Endothelial cell of umbilical vein (primary cell): ENCODE measurements around the gene URI1.

Experiments
- GATA2 ChIP-seq: IDR thresholded peaks from 2 replicates; pipeline ENCODE4 v1.7.0; 2011; ENCODE audit warnings: low read depth, mild to moderate bottlenecking, moderate library complexity, mixed read lengths, low read length; ENCODE audit not compliant: insufficient read length, insufficient read depth
- POLR2A ChIP-seq: IDR thresholded peaks from 2 replicates; pipeline ENCODE4 v1.6.1; 2012; ENCODE audit warnings: low read depth, mild to moderate bottlenecking, control low read depth, low read length
- TF ChIP-seq, protein P1 (sequence below): IDR thresholded peaks from 2 replicates; pipeline ENCODE4 v1.6.1; 2011; ENCODE audit not compliant: insufficient read depth, insufficient read length
- TF ChIP-seq, protein P2 (sequence below), 2 donors: IDR thresholded peaks; 1 replicate in 1 of 2; 2 replicates in 1 of 2; pipeline ENCODE4 v1.5.1; 2011; ENCODE audit warnings: low read length in 2 of 2, mild to moderate bottlenecking in 2 of 2, moderate library complexity in 2 of 2, control low read depth in 1 of 2, inconsistent platforms in 1 of 2, low read depth in 1 of 2; ENCODE audit not compliant: insufficient read depth in 1 of 2; ENCODE audit errors: extremely low read depth in 1 of 2

DNA sequence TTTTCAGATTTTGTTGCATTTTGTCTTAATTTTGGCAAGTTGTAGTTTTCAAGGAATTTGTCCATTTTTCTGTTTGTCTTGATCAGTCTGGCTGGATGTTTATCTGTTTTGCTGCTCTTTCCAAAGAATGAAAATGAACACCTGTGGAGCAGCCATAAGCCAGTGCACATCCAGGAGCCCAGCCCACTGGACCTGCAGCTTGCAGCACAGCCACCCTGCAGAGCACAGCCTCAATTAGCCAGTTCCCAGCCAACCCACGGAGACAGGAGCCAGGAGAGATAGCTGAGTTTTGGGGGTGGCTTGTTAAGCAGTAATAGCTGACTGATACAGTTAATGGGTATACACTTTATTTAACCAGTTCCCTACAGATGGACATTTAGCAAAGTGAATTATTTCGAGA lies 38.0 kb upstream of the URI1 start:
- TF ChIP-seq POLR2A (no peak), GATA2 (no peak)
- TF ChIP-seq, protein P1, sequence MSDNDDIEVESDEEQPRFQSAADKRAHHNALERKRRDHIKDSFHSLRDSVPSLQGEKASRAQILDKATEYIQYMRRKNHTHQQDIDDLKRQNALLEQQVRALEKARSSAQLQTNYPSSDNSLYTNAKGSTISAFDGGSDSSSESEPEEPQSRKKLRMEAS = no peak
- TF ChIP-seq, protein P2, sequence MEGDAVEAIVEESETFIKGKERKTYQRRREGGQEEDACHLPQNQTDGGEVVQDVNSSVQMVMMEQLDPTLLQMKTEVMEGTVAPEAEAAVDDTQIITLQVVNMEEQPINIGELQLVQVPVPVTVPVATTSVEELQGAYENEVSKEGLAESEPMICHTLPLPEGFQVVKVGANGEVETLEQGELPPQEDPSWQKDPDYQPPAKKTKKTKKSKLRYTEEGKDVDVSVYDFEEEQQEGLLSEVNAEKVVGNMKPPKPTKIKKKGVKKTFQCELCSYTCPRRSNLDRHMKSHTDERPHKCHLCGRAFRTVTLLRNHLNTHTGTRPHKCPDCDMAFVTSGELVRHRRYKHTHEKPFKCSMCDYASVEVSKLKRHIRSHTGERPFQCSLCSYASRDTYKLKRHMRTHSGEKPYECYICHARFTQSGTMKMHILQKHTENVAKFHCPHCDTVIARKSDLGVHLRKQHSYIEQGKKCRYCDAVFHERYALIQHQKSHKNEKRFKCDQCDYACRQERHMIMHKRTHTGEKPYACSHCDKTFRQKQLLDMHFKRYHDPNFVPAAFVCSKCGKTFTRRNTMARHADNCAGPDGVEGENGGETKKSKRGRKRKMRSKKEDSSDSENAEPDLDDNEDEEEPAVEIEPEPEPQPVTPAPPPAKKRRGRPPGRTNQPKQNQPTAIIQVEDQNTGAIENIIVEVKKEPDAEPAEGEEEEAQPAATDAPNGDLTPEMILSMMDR (IDR thresholded peaks at IDR 0.05; ENCODE audit: extremely low read depth in 1 of 2, insufficient read depth in 1 of 2, low read depth in 1 of 2, low read length in 2 of 2) = no peak
